Stimulated activated CD4-positive, alpha-beta T cell treated with anti-CD3 and anti-CD28 coated beads, TNF-alpha, amount 100 ng/mL, for 48 hours (primary cell): ENCODE results near the gene CACNA1C.
A peak's percentile ranks its signal among the peaks of the same experiment; 100 is the strongest.

ENCODE experiments used
- DNase-seq, 3 donors: peaks; one replicate each; pipeline ENCODE4 v3.0.0-alpha.2; 2020; ENCODE audit warnings: low read depth in 3 of 3

Gene CACNA1C

DNA sequence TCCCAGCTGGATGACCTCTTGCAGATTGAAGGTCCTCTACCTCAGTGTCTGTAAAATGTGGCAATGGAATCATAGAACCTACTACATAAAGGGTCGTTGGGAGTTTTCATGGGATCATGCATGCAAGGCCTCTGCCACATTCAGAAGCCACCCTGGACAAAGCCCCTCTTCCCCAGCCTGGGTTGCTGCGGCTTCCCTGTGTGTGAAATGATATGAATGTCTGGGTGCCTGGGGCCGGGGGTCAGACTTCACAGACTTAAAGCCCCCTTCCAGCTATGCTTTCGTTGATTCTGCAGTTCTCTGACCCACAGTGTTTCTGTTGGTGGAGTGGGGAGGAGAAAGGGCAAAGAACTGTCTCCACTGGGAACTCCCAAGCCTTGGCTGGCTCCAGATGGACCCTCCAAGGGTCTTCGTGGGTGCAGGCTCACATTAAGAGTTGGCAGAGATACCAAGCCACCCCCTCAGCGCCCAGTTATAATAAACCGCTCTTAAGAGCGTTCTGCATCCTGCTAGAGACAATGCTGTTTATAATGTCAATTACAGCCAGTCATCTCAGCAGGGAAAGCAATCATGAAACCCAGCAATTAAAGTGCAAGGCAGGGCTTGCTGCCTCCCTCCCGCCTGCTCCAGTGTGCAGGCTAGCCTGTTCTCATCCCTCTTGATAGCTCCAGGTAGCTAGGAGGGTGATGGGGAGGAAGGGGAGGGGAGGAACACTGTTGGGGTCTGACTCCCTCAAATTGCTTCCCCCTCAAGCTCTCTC, 531.0 kb downstream of the CACNA1C start:
- no peak for DNase-seq

DNA sequence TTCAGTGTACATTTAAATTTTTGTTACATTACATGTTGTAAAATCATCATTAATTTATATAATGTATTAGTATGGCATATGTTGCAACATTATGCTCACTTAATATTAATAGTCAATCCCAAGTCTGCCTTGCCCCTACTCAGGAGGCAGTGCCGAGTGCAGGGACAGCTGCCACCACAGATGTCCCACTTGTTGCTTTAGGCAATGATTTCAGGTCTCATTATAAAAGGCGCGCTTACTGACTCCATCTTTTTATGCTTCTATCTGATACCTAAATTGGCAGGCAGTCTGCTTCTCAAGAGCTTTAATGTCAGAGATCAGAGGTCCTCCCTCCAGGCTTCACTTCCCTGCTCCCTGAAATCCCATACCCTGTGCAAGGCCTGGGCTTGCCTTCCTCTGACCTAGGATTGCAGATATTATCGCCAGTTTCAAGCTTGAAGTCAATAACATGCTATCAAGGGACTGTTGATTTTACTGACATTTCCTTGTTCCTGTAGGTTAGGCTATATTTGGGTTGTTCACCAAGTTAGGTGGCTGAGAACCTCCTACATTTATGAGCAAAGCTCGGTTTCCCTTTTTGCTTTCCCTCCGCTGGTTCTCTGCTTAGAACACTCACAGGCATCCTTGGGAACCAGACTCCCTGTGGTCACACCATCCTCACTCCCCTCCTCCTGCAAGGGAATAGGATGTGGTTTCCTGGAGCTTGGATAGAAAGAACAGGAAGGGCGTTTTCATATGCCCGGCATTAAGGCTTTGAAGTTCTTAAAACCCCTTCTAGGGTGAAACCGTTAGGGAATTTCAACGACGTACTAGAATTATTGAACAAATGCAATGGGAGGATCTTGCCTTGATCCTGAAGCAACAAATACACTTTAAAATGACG, 533.6 kb downstream of the CACNA1C start:
- no peak for DNase-seq

DNA sequence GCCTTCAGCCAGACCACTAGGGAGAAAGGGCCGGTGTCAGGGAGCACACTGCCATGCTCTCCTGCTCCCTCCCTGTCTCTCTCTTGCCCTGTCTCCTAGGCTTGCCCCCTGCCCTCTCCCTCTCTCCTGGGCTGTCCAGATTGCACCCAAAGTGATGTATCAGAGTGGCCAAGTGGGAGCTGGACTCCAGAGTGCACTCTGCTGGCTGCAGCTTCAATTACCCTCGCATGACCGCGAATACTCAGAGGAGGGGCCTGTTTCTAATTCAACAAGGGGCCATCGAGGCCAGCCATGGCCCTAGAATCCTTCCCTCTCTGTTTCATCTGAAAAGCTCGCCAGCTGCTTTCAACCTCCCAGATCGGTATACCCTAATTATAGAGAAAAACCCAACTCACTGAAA, 535.6 kb downstream of the CACNA1C start:
- no peak for DNase-seq

DNA sequence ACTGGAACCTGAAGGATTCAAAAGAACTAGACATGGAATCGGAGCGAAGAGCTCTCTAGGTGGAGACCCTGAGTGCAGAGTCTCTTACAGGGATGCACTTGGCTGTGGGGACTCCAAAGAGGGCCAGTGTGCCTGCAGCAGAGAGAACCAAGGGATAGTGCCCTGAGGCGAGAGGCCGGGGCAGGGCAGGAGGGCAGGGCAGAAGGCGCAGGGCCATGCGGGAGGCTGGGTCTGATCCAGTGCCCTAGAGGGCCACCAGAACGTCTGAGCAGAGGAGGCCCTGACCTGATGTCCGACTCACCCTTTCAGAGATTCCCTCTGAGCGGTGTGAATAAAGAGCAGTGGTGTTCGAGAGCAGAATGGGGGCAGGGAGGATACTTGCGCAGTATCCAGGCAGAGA, 536.6 kb downstream of the CACNA1C start:
- DNase-seq, result no peak

DNA sequence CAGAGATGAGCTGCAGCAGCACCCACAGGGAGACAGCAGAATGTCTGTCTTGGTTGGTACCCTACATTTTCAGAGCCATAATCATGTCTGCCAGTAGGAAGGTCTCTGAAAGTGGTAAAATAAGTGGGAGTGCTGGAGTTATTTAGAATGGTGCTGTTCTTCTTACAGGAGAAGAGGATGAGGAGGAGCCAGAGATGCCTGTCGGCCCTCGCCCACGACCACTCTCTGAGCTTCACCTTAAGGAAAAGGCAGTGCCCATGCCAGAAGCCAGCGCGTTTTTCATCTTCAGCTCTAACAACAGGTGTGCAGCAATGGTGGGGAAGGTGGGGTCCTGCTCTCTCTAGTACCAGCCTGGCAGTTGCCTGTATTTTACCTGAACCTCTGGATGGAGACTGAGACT, 540.3 kb downstream of the CACNA1C start:
- no peak for DNase-seq

DNA sequence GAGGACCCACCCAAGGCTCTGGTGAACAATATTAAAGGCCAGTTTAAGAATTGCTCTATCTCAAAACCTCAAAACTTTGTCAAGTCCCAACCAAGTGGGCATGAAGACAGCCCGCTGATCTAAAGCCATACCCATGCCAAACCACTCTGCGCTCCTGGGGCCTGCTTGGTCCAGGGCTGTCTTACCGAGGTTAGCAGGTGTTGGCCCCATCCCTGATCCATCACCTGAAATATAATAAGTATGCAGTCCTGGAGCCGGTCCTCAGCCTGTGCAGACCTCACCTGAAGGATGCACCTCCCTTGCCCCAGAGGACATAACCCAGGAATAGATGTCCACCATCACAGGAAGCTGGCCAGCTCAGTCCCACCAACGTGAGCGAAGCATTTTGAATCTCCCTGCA, 543.7 kb downstream of the CACNA1C start:
- DNase-seq, result no peak

DNA sequence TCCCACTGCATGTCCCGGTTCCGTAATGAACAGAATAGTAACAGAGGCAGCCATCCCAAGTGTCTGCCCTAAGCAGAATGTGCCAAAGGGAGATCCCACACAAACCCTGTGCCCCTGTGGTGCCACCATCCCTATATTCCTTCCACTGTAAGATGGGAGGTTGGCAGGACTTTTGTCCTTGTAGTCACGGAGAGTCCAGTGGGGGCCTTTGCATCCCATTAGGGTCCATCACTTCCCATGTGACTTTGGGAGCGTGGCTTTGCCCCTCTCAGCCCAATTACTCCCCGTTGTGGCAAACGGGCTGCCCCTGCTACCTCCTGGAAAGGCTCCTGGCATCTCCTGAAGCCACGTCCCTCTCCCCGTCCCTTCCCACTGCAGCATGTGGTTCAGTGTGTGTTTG, 552.5 kb downstream of the CACNA1C start:
- DNase-seq, result no peak

DNA sequence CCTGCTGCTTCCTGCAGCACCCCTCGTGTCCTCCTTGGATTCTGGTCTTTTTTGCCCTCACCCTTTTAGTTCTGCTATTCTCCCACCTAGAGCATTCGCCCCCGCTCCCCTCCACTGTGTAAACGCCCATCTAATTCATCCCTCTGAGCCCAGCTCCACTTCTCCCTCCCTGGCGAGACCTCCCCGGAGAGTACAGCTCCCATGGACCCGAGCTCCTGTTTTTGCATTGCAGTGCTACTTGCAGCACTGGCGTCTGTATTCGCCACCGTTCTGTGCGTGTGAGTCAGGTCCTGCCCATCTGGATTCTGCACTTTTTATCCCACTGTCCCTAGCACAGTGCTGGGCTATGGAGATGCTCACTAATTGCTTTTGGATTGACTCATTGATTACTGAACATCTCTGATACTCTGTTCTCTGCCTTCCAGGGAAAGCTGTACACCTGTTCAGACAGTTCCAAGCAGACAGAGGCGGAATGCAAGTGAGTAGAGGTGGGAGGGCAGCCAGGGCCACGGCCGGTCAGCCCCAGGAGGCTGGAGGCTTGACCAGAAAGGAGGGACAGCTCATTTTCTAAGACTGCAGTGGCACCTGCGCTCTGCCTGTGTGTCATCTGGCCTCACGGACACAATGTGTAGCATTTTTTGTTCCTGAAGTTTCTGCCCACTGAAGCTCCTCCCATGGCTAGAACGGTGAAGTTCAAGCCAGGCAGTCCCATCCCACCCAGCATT, 553.6 kb downstream of the CACNA1C start:
- no peak for DNase-seq

DNA sequence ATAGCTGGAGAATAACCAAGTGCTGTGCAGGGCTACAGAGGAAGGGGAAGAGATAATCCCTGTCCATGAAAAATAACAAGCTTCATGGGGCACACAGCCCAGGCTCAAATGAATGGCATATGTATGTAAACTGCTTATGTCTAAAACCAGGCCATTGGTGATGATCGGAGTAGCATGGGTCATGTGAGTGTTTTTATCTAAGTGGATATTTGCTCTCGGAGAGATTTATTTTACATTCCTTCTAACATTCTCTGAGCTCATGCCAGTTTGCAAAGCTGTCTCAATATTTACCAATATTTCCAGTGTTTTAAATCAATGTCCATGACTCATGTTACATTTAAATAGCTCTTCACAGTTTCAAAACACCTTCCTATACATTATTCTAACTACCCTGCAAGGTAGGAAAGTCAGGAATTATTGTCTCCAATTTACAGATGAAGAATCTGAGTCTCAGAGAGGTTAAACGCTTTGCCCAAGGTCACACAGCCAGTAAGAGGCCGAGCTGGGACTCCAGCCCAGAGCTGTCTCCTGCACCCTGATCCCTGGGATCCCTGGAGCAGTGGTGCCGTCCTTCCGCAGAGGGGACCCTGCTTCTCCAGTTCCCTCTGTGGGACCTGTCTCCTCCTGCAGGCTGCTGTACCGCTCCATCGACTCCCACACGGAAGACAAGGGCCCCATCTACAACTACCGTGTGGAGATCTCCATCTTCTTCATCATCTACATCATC, 555.3 kb downstream of the CACNA1C start:
- no peak for DNase-seq

DNA sequence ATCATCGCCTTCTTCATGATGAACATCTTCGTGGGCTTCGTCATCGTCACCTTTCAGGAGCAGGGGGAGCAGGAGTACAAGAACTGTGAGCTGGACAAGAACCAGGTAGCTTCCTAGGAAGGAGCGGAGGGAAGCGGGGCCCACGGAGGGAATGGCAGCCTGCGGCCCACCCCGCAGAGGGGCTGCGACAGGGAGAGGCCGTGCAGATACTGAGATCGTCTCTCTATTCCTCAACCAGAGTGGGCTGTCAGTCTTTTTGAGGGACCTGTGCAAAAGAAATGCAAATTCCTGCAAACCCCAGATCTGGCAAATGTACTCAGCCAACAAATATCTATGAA, 555.8 kb downstream of the CACNA1C start:
- no peak for DNase-seq

DNA sequence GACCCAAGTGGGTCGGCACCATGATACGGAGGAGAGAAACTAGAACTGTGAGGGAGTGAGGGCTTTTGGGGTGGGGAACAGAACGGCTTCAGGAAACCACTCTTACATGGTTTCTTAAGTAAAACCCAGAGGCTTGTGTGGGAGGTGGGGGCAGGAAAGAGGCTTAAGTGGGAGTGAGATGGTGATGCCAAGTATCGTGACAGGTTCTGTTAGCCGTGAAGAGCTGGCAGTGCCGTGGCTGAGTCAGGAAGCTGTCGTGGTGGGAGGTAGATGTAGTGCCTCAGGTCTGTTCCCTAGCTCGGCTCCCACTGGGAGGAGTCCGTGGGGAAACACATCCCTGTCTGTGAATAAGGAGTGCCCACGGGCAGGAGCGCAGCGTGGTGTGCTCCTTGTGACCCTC, 556.2 kb downstream of the CACNA1C start:
- DNase-seq, result no peak

DNA sequence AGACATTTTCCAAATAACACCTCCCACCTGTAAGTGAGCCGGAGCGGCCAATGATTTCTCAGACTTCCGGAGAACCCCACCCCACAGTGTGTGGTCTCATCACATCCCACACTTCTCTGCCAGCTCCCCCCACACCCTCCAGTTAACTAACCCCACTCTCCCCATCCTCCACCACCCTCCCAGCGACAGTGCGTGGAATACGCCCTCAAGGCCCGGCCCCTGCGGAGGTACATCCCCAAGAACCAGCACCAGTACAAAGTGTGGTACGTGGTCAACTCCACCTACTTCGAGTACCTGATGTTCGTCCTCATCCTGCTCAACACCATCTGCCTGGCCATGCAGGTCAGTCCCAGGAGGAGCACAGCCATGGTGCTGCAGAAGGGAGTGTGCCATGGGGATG, 557.6 kb downstream of the CACNA1C start:
- DNase-seq, result no peak

DNA sequence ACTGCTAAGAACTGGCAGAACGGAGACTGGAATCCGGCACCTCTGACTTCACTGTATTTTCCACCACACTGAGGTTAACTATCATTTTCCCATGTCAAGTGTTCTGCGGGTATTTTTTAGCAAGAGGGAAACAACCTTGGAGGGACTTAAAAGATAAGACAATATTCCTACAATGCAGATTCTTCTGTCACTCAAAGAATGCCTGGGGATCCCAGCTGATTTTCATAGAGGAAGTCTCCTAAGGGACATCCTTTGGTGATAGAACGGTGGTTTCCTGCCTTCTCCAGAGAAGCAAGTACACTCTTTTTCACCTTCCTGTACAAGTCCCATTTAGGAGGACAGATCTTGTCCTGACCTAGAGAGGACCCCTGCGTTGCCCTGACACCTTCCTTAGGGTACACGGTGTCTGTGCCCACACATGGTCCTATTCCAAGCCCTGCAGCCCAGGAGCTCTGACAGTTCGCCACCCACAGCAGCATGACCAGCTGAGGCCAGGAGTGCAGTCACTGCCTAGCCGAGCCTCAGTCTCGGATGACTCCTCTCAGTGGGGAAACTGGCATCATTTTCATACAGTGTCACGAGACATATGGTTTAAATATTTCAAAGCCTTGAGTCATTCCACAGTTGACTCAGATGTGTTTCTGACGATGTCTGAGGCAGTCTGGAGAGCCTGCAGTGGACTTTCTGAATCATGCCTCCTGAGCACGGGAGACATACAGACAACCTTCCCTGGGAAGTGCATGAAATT, 560.7 kb downstream of the CACNA1C start:
- DNase-seq, result peak; percentile 37 to 55 (median 45)

DNA sequence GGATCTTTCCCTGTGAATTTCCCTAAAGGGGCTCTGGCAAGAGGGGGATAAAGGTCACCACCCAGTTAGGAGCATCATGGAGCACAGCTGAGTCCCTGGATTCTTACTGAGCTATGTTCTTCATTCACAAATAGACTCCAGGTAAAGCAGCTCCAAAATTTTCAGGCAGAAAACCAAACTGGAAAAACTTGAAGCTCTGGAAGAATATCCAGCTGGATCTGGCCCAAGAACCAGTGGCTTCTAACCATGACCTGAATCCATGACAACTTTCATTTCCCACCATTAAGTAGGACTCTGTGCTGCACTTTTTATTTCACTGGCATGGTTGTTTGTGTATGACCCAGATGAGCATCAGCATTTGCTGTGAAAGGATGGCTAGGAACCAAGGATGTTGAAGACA, 561.6 kb downstream of the CACNA1C start:
- no peak for DNase-seq

DNA sequence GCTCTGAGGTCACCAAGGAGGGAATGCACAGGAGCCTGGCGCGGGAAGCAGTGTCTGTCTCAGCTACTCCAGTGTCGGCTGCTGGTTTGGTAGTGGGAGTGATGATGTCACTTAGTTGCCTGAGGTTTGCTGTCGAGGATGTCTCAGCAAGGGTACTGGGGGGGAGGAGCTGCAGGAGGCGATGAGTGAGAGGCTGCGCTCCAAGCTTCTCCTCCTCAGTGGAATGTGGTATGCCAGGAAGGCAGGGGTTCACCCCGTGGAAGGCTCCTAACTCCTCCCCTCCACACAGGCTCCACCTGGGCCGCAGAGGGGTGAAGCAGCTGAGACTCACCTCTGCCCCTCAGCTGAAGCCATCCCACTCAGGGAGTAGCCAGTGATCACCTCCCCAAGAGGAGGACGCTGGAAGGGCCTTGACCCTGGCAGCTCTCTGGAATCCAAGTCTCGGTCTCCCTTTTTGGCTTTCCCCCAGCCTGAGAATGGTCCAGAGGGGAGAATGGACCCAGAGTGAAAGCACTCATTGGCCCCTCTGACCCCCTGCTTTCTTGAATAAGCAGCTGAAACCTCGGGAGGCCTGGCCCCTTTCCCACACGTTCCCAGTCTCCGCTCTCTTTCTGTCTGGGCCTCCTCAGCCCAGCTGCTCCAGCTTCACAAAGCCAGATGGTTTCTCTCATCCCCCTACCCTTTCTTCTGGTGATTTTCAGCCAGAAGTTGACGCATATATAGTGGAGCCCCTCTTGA, 563.0 kb downstream of the CACNA1C start:
- DNase-seq, result no peak

DNA sequence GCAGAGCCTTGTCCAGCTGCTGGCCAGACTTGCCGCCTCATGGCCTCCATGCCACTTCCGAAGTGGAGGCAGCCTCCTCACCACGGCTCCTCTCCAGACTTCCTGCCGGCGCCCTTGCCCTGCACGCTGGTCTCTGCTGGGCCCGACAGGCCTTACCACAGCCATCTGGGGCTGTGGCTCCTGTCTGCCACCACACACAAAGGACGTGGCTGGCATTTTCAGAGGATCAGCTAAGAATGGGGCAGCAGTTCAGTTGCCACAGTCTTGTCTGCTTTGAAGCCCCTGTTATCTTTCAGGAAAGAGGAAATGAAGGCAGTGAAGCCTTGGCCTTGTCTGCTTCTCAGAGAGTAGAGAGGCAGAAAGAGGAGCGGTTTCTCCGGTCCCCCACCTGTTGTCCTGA, 564.0 kb downstream of the CACNA1C start:
- no peak for DNase-seq

DNA sequence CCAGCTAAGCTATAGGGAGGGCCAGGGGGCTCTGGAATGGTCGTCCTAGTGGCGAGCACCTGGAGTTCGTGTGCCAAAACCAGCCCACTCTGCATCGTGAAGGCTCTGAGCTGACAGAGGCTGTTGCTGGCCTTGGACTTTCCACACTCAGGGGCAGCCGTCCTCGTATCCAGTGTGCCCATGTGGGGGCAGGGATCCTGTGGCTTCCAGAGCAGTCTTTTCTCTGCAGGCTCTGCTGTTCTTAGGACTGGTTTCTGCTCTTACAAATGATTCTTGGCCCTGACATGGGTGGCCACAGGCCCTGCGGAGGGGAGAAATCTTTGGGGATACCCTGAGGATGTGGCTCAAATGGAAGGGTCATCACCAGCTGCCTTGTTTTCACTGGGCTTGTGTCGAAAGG, 564.6 kb downstream of the CACNA1C start:
- DNase-seq, result no peak

DNA sequence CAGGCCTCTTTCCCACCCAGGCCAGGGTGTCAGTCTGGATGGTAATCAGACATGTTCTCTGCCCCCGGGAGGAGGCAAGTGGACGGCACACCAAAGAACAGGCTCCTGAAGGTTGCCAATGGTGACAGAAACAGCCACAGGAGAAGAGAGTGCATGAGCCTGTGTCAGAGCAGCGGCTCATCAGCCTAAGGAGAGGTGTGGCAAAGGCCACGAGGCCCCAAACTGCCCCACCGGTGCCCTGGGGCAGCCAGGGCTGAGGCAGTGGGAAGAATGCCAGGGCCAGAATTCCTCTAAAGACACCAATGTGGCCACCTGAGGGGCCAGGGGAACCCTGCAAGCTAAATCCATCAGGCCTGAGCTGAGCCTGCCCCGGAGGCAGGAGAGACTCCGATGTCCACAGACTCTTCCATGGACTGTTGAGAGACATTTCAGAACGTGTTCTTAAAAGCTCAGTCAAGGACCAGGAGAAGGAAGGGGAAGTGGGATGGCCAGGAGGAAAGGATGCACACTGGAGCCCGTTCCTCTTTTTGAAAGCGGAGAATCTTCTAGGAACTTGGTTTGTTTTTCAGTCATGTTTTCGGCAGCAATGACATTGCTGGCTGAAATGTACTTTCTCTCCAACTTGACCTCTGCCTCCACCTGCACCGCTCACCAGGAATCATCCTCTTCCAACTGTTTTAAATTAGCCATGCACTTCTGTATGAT, 565.7 kb downstream of the CACNA1C start:
- DNase-seq, result no peak

DNA sequence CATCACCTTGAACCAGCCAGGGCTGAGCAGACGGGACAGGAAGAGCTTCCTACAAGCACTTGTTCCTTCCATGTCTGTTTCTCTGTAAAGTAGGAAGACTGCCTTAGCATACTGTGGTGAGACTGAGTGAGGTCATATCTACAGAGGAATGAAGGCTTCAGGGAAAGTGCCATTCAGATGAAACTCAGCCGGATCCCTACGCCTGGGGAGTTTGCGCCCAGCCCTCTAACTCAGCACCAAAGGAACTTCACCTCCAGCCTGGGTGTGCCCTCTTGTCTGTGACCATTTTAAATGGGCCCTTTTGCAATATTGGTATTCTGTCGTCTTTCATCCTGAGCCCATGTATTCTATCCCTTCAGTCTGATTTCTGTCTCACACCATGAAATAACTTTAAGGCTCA, 566.3 kb downstream of the CACNA1C start:
- DNase-seq, result no peak

DNA sequence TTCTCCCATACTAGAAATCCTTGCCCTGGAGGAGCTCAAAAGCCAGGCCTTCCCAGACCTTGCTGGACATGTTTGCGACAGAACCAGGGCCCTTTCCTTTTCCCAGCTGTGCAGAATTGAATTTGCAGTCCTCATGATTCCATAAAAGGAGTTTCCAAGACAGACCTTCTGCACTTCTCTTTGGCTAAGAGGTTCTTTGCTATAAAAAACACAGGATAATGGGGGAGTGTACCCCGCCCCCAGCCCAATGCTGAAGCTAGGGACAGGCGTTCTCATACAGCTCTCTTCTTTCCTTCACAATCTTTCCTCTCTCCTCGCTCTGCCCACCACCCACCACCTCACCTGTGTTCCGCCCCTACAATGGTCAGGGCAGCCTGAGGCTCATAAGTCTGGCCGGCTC, 569.7 kb downstream of the CACNA1C start:
- no peak for DNase-seq
